SU-DHL-6 (cell line): ENCODE results near the gene PFKFB2.

Source experiments
- EZH2phosphoT487 ChIP-seq: fragments of 200-600 bp; sonication (generic), shearing (Covaris generic); conservative IDR thresholded peaks from 2 replicates; pipeline ENCODE4 v1.6.1; 2018; ENCODE audit warnings: mild to moderate bottlenecking, antibody characterized with exemption, low read length, moderate library complexity, mixed read lengths
- TF ChIP-seq, protein P1 (sequence below): fragments of 200-600 bp; sonication (generic); IDR thresholded peaks from one replicate; pipeline ENCODE4 v1.5.1; 2017; ENCODE audit warnings: antibody characterized with exemption, mild to moderate bottlenecking, low read length, moderate library complexity; ENCODE audit not compliant: insufficient read depth, poor library complexity, severe bottlenecking

GRCh38 chr1:207109004-207109403 lies 55.9 kb downstream of the PFKFB2 start:
- TF ChIP-seq, protein P1, sequence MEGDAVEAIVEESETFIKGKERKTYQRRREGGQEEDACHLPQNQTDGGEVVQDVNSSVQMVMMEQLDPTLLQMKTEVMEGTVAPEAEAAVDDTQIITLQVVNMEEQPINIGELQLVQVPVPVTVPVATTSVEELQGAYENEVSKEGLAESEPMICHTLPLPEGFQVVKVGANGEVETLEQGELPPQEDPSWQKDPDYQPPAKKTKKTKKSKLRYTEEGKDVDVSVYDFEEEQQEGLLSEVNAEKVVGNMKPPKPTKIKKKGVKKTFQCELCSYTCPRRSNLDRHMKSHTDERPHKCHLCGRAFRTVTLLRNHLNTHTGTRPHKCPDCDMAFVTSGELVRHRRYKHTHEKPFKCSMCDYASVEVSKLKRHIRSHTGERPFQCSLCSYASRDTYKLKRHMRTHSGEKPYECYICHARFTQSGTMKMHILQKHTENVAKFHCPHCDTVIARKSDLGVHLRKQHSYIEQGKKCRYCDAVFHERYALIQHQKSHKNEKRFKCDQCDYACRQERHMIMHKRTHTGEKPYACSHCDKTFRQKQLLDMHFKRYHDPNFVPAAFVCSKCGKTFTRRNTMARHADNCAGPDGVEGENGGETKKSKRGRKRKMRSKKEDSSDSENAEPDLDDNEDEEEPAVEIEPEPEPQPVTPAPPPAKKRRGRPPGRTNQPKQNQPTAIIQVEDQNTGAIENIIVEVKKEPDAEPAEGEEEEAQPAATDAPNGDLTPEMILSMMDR: no peak
- no peak for TF ChIP-seq EZH2phosphoT487
